GM21576 (cell line): Measurements from ENCODE around the gene EFL1.

Experiments
- ATAC-seq: cut with Tn5 transposase; IDR thresholded peaks from one replicate; pipeline ENCODE4 v1.9.1; 2021; ENCODE audit warnings: mild to moderate bottlenecking, moderate library complexity; ENCODE audit not compliant: unreplicated experiment

EFL1 gene

GRCh38 chr15:82086243-82086995 lies 176.1 kb downstream of the EFL1 start:
- no peak for ATAC-seq

- no peak for ATAC-seq
Measured at GRCh38 chr15:82081914-82082762, 180.4 kb downstream of the EFL1 start.

GRCh38 chr15:82080774-82081173 lies 181.8 kb downstream of the EFL1 start:
- ATAC-seq: no peak
